Neural cell (in vitro differentiated cells): ENCODE results near the gene ZNF555.

Experiments
- EZH2 ChIP-seq: fragments of 200-600, 300-800 bp; shearing (Covaris generic), sonication (generic); IDR thresholded peaks from 2 replicates; pipeline ENCODE4 v1.6.1; 2014; ENCODE audit warnings: antibody characterized with exemption, low read length, borderline replicate concordance, mild to moderate bottlenecking; ENCODE audit not compliant: insufficient read depth, poor library complexity, severe bottlenecking
- POLR2AphosphoS5 ChIP-seq: IDR thresholded peaks from 2 replicates; pipeline ENCODE4 v1.6.1; 2012
- TF ChIP-seq, protein P1 (sequence below): fragments of 450-650 bp; IDR thresholded peaks from 2 replicates; pipeline ENCODE4 v1.5.1; 2014; ENCODE audit warnings: antibody characterized with exemption, mild to moderate bottlenecking, moderate library complexity; ENCODE audit not compliant: poor library complexity, severe bottlenecking

DNA sequence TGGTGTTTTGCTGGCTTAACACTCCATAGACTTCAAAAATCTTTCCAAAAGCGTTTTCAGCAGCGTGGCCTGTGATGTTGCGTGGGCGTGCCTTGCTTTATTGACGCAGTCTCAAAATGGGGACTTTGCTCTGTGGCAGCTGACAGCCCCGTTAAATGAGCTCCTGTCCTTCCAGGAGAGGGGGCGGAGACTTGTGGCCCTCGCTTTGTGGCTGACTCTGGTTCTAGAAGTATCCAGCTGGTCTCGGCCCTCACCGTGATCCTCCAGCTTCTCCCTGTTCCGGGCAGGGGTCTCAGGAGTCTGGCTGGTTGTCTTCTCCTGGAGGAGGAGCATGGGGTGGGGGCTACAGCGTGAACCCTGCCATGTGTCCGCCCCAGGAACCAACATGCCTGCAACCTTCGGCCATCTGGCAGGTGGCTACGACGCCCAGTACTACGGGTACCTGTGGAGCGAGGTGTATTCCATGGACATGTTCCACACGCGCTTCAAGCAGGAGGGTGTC, 30.0 kb upstream of the ZNF555 start:
- TF ChIP-seq, protein P1, sequence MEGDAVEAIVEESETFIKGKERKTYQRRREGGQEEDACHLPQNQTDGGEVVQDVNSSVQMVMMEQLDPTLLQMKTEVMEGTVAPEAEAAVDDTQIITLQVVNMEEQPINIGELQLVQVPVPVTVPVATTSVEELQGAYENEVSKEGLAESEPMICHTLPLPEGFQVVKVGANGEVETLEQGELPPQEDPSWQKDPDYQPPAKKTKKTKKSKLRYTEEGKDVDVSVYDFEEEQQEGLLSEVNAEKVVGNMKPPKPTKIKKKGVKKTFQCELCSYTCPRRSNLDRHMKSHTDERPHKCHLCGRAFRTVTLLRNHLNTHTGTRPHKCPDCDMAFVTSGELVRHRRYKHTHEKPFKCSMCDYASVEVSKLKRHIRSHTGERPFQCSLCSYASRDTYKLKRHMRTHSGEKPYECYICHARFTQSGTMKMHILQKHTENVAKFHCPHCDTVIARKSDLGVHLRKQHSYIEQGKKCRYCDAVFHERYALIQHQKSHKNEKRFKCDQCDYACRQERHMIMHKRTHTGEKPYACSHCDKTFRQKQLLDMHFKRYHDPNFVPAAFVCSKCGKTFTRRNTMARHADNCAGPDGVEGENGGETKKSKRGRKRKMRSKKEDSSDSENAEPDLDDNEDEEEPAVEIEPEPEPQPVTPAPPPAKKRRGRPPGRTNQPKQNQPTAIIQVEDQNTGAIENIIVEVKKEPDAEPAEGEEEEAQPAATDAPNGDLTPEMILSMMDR, result no peak
- no peak for TF ChIP-seq EZH2
- TF ChIP-seq POLR2AphosphoS5, result no peak
